LNCaP clone FGC (cell line): ENCODE results near the gene SLC39A11.

Source experiments
- DNase-seq: peaks from one replicate; pipeline ENCODE4 v3.0.0-alpha.2; 2011; ENCODE audit warnings: low read depth
- H3K4me3 ChIP-seq: 2 replicates; pipeline ENCODE4 v1.5.1; 2011; ENCODE audit warnings: mild to moderate bottlenecking, low read depth, low read length, control low read depth
- TF ChIP-seq, protein P1 (sequence below): IDR thresholded peaks from 2 replicates; pipeline ENCODE4 v1.5.1; 2012; ENCODE audit warnings: mild to moderate bottlenecking; ENCODE audit not compliant: control insufficient read depth, insufficient read depth; ENCODE audit errors: extremely low read depth

Gene SLC39A11

DNA sequence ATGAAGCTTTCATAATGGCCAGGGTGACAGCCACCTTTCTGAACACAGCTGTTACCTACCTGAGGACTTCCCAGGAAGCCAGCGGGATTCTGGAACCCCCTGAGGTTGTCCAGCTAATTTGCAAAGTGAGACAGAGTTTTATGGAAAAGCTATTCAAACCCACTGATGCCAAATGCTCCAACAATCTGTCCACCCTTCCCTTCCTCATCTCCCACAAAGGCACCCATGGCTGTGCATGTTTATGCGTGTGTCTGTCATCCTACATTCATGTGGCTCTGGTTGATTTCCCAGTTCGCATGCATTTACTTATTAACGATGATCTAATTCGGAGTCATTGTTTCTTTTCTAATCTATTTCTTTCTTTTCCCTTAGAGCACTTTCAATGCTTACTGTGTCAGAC lies 217.1 kb downstream of the SLC39A11 start:
- DNase-seq: no peak
- H3K4me3 ChIP-seq: no peak overlapping the region
- TF ChIP-seq, protein P1, sequence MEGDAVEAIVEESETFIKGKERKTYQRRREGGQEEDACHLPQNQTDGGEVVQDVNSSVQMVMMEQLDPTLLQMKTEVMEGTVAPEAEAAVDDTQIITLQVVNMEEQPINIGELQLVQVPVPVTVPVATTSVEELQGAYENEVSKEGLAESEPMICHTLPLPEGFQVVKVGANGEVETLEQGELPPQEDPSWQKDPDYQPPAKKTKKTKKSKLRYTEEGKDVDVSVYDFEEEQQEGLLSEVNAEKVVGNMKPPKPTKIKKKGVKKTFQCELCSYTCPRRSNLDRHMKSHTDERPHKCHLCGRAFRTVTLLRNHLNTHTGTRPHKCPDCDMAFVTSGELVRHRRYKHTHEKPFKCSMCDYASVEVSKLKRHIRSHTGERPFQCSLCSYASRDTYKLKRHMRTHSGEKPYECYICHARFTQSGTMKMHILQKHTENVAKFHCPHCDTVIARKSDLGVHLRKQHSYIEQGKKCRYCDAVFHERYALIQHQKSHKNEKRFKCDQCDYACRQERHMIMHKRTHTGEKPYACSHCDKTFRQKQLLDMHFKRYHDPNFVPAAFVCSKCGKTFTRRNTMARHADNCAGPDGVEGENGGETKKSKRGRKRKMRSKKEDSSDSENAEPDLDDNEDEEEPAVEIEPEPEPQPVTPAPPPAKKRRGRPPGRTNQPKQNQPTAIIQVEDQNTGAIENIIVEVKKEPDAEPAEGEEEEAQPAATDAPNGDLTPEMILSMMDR: no peak

DNA sequence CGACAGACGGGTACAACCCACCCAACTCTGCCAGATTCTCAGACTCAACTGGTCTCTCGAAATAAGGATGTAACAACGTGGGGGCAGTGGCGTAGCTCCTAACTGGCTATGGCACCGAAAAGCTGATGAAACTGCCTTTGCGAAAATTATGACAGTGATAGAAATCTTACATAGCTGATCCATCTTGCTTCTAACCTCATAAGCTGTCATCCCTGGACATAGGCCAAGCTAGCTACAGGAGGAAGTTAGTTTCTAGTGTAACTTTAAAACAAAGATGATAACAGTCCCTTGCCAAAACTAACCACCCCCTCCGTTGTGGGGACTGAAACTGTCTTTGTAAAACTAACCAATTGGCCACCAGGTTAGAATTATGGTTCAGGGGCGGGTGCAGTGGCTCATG lies 220.1 kb downstream of the SLC39A11 start:
- DNase-seq: peak; percentile 35
- H3K4me3 ChIP-seq: no peak overlapping the region
- TF ChIP-seq, protein P1: no peak

DNA sequence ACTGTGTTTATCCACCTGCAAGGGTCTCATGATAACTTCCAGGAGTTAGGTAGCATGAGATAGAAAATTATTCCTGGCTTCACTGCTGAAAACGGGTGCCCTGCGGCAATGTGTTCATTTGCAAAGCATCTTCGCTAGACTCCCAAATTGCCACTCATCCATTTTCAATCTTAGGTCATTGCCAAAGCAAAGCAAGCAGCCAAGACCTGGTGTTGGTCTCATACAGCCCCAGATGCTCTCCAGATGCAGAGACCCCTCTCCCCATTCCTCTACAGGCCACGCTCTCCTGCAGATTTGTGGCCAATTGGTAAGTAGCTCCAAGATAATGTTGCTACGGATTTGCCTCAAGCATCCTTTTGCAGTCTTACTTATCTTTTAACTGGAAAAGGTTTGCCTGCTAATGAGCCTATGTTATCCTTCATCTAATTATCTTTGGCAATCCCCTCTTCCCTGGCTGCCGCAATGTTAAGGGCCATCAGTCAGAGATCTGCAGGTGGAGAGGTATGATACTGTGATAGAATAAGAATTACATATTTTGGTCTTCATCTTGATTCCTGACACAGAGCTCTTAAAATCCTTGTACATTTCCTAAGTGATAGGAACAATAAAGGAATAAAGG lies 222.0 kb downstream of the SLC39A11 start:
- H3K4me3 ChIP-seq: no peak overlapping the region
- no peak for DNase-seq
- TF ChIP-seq, protein P1: no peak

DNA sequence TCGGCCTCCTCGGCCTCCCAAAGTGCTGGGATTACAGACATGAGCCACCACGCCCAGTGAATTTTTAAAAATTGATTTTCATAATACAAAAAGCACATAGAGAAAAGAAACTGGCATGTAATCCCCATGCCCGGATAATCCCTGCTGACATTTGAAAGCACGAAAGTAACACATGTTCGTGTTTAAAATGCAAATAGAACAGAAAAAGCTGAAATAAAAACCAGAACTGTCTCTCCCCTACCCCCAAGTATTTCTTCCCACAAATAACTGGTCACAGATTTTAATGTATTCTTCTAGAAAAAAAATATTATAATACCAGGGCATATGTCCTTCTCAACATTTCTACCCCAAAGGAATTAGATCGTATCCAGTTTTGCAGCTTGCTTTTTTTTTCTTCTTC lies 222.9 kb downstream of the SLC39A11 start:
- TF ChIP-seq, protein P1: no peak
- no peak for DNase-seq
- no peak overlapping the region for H3K4me3 ChIP-seq

DNA sequence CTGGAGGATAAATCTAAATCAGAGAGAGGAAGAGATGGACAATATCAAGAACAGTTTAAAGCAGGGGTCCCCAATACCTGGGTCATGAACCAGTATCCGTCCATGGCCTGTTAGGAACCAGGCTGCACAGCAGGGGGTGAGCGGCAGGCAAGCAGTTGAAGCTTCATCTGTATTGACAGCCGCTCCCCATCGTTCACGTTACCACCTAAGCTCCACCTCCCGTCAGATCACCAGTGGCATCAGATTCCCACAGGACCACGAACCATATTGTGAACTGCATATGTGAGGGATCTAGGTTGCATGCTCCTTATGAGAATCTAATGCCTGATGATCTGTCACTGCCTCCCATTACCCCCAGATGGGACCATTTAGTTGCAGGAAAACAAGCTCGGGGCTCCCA lies 226.5 kb downstream of the SLC39A11 start:
- H3K4me3 ChIP-seq: no peak overlapping the region
- TF ChIP-seq, protein P1: no peak
- DNase-seq: no peak

DNA sequence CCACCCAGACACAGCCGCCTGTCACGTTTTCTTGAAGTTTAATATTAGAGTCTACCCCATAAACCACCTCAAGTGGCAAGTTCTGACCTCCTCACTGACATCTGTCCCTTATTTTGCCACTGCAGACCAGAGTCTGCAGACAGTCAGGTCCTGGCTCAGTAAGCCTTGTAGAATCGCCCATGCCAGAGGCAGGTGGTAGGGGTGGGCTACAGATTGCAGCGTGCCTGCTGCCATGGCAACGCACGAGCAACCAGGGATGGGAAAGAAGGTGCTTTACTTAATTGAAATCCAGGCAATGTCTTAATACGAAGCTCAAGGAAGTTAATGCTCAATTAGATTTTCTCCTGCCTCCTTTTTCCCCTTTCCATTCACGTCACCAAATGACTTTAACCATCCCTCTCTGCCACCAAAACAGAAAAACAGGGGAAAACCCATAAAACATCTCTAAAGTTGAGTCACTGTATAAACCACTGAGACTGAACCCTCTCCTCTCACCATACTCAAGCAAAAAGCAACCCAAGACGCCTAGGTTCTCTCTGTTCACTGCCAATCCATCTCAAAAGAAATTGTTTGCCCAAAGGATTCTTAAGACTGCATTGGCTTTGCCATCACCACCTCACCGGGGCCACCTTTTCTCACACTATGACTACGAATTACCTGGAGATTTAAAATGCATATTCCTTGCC lies 228.8 kb downstream of the SLC39A11 start:
- no peak overlapping the region for H3K4me3 ChIP-seq
- DNase-seq: no peak
- TF ChIP-seq, protein P1: no peak
